IPS-18a (cell line): ENCODE measurements around the gene PLEKHO1.
"Not testable (repeated sequence)": the region's sequence is repeated elsewhere in the genome, so short reads cannot be mapped to it uniquely, and the experiment has no call there.

Experiments used
- H3K27ac ChIP-seq: one replicate; pipeline ENCODE4 v1.5.1; 2013; ENCODE audit warnings: low read length
- H3K27me3 ChIP-seq: one replicate; pipeline ENCODE4 v1.6.1; 2013; ENCODE audit warnings: mild to moderate bottlenecking, low read length; ENCODE audit not compliant: control insufficient read depth, insufficient read depth
- H3K36me3 ChIP-seq: one replicate; pipeline ENCODE4 v1.6.1; 2013; ENCODE audit warnings: low read depth, low read length; ENCODE audit not compliant: control insufficient read depth
- H3K4me1 ChIP-seq: one replicate; pipeline ENCODE4 v1.6.1; 2013; ENCODE audit warnings: low read depth, low read length; ENCODE audit not compliant: control insufficient read depth
- H3K4me3 ChIP-seq: one replicate; pipeline ENCODE4 v1.5.1; 2013; ENCODE audit warnings: low read length
- H3K9ac ChIP-seq: one replicate; pipeline ENCODE4 v1.6.1; 2013; ENCODE audit warnings: mild to moderate bottlenecking, low read length, moderate library complexity
- H3K9me3 ChIP-seq: one replicate; pipeline ENCODE4 v1.6.1; 2013; ENCODE audit warnings: low read depth, low read length; ENCODE audit not compliant: control insufficient read depth

The PLEKHO1 gene

DNA sequence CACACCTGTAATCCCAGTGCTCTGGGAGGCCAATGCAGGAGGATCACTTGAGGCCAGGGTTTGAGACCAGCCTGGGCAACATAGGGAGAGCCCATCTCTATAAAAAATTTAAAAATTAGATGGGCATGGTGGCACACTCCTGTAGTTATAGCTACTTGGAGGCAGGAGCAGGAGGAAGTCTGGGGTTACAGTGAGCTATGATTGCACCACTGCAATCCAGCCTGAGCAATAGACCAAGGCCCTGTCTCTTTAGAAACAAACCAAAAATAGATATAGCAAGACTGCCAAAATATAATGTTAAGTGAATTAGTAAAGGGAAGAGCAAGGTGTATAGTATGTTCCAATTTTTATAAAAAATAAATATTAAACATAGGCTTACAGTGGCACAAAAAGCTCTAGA, 28.8 kb downstream of the PLEKHO1 start:
- H3K9ac ChIP-seq = no peak overlapping the region
- H3K36me3 ChIP-seq = no peaks in the 10 kb centered on the region
- H3K4me3 ChIP-seq = no peak overlapping the region
- H3K27me3 ChIP-seq = no peaks in the 10 kb centered on the region
- no peaks in the 10 kb centered on the region for H3K9me3 ChIP-seq
- H3K4me1 ChIP-seq = no peaks in the 10 kb centered on the region
- H3K27ac ChIP-seq = no peak overlapping the region

DNA sequence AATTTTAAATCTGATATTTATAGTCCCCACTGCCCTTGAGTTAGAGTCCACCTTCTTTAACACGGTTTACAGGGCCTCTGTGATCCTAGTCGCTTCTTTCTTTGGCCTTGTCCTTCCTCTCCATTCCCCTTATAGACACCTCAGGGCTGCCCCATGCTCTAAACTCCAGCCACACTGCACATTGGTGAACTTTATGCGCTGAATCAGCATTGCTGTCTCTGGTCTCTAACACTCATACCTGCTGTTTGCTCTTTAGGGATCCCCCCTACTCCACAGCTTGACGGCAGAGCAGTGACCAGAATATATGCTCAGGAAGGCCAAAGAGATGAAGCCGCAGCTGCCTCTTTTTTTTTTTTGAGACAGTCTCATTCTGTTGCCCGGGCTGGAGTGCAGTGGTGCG, 30.2 kb downstream of the PLEKHO1 start:
- Histone ChIP-seq H3K4me3 (no peak overlapping the region), H3K9me3 (no peaks in the 10 kb centered on the region), H3K27me3 (no peaks in the 10 kb centered on the region), H3K36me3 (no peaks in the 10 kb centered on the region), H3K4me1 (no peaks in the 10 kb centered on the region), H3K9ac (no peak overlapping the region), H3K27ac (no peak overlapping the region)

DNA sequence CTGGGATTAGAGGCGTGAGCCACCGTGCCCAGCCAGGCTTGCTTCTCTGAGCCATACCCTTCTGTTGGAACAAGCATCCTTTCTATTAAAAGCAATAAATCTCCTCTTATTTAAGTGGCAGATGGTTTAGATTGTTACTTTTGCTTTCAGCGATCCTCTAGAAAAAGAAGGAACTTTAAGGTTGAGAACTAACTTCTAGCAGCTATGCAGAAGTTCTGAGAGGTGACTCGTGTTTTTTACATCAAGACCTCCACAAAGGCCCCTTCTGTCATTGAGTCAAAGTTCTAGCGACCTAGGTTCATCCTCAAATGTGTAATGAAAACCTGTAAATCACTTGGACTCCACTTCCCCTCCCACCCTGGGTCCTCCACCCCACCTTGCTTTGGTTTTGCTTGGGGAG, 30.8 kb downstream of the PLEKHO1 start:
- no peaks in the 10 kb centered on the region for H3K4me1 ChIP-seq
- no peak overlapping the region for H3K9ac ChIP-seq
- no peaks in the 10 kb centered on the region for H3K9me3 ChIP-seq

DNA sequence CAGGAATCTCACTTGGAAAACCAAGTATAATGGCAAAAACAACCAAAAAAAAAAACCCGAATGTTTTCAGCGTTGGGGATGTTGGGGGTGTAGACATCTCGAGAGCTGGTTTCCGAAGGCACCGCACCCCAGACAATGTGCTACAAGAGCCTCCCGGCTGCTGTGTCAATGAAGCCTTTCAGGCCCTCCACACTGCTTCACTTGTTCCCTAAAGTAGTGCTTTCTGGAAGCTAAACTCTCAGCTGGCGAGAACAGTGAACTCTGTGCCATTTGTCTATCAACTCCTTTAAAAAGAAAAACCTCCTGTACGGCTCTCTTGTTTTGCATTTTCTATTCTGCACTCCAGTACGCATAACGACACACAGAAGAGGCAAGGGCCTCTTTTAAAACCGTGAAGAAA, 32.5 kb downstream of the PLEKHO1 start:
- Histone ChIP-seq H3K27me3 (no peaks in the 10 kb centered on the region), H3K9ac (no peak overlapping the region), H3K4me1 (no peaks in the 10 kb centered on the region), H3K9me3 (no peaks in the 10 kb centered on the region), H3K4me3 (no peak overlapping the region), H3K27ac (no peak overlapping the region), H3K36me3 (no peaks in the 10 kb centered on the region)

More for the DNA sequence above, 30.8 kb downstream of the PLEKHO1 start:
- Histone ChIP-seq H3K36me3 (no peaks in the 10 kb centered on the region), H3K4me3 (no peak overlapping the region), H3K27me3 (no peaks in the 10 kb centered on the region), H3K27ac (no peak overlapping the region)

DNA sequence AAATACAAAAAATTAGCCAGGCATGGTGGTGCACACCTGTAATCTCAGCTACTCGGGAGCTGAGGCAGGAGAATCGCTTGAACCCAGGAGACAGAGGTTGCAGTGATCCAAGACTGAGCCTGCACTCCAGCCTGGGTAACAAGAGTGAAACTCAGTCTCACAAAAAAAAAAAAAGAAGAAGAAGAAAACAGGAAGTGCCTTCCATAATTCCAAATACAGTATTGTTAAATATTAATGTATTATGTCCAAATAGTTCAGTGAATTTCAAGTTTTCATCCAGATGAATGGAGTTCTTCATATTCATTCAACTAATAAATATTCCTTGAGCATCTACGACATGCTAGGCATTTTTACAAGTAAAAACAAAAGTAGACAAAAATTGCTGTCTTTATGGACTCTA, 33.3 kb downstream of the PLEKHO1 start:
- no peaks in the 10 kb centered on the region for H3K4me1 ChIP-seq
- H3K9me3 ChIP-seq = no peaks in the 10 kb centered on the region
- H3K9ac ChIP-seq = no peak overlapping the region
- no peak overlapping the region for H3K27ac ChIP-seq
- no peaks in the 10 kb centered on the region for H3K27me3 ChIP-seq
- H3K36me3 ChIP-seq = no peaks in the 10 kb centered on the region
- H3K4me3 ChIP-seq = no peak overlapping the region

DNA sequence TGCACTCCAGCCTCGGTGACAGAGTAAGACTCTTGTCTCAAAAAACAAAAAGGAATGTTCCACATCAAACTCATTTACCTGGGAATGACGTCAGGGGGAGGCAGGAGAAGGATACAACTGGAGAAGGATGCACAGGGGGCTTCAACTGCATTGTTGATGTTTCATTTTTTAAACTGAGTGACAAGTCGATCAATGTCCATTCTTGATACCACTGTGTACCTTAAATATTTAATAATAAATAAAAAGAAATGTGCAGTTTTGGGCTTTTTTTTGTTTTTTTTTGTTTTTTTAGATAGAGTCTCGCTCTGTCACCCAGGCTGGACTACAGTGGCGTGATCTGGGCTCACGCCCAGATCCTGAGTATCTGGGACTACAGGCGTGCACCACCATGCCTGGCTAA, 35.8 kb downstream of the PLEKHO1 start:
- no peaks in the 10 kb centered on the region for H3K9me3 ChIP-seq
- no peak overlapping the region for H3K4me3 ChIP-seq
- H3K27ac ChIP-seq = no peak overlapping the region
- H3K36me3 ChIP-seq = no peaks in the 10 kb centered on the region
- H3K27me3 ChIP-seq = no peaks in the 10 kb centered on the region
- no peaks in the 10 kb centered on the region for H3K4me1 ChIP-seq
- H3K9ac ChIP-seq = no peak overlapping the region

DNA sequence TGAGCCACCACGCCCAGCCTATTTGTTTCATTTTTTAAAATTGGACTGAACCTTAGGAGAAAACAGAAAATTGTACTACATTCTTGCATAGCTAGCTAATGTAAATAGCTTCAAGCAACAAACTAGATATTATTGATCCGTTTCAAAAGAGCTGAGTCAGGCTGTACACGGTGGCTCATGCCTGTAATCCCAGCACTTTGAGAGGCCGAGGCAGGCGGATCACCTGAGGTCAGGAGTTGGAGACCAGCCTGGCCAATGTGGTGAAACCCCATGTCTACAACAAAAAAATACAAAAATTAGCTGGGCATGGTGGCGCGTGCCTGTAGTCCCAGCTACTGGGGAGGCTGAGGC, 36.7 kb downstream of the PLEKHO1 start:
- not testable (repeated sequence) for H3K27ac ChIP-seq, H3K36me3 ChIP-seq, H3K4me1 ChIP-seq, H3K9ac ChIP-seq, H3K27me3 ChIP-seq, H3K9me3 ChIP-seq, H3K4me3 ChIP-seq

DNA sequence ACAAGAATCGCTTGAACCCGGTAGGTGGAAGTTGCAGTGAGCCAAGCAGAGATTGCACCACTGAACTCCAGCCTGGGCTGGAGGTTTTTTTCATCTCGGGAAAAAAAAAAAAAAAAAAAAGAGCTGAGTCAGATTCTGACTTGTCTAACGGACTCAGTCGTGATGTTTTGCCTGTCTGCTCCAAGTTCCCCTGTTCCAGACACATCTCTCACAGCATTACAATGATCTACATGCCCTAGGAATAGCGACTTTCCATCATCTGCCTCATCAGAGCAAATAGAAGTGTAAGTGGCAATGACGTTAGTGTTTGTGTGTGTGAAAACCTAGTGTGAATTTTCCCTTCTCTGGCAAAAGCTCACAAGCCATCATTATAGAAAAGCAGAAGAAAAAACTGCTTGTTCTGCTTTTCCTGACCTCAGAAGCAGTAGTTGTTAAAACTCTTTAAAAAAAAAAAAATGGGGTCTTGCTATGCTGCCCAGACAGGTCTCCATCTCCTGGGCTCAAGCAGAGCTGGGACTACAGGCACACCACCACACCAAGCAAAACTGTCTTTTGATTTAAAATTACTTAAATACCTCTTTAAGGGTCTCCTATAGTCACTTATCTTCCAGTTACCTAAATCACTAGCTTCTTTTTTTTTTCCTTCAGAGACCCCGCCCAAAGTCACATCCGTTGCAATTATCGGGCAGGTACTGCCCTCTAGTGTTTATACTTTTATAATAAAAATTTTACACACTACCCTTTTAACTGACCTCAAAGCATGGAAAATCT, 37.3 kb downstream of the PLEKHO1 start:
- Histone ChIP-seq H3K9me3 (no peaks in the 10 kb centered on the region), H3K4me3 (no peak overlapping the region), H3K36me3 (no peaks in the 10 kb centered on the region), H3K9ac (no peak overlapping the region), H3K27ac (no peak overlapping the region), H3K4me1 (no peaks in the 10 kb centered on the region), H3K27me3 (no peaks in the 10 kb centered on the region)

DNA sequence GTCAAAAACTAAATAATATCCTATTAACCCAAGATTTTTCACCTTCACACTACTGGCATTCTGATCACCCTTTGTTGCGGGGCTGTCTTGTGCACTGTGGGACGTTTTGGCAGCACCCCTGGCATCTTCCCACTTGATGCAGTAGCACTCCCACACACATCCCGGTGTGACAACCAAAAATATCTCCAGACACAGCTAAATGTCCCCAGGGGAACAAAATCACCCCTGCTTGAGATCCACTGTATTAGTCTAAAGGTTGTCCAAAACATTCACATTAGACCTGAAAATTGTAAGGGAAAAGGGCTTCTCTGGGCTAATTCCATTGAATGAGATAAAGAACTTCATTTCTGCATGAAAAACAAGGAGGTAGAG, 37.8 kb downstream of the PLEKHO1 start:
- Histone ChIP-seq H3K4me1 (no peaks in the 10 kb centered on the region), H3K36me3 (no peaks in the 10 kb centered on the region), H3K4me3 (no peak overlapping the region), H3K27ac (no peak overlapping the region), H3K9ac (no peak overlapping the region), H3K27me3 (no peaks in the 10 kb centered on the region), H3K9me3 (no peaks in the 10 kb centered on the region)

DNA sequence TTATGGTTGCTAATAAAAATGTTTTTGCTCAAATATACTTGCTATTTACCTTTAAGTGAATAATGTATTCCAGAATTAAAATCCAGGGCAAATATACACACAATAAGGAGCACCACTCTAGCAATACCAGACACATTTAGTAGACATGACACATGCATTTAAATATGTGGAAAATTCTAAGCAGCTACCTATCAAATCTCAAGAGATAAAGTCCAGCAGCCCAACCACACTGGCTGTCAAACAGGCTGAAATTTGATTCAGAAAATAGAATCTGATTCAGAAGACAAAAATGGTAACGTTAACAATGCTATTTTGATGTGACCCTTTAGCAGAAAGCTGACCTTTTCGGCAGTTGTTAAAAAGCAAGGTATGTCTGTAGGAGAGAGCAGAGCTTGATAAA, 42.3 kb downstream of the PLEKHO1 start:
- Histone ChIP-seq H3K9me3 (no peaks in the 10 kb centered on the region), H3K27ac (no peak overlapping the region), H3K36me3 (no peaks in the 10 kb centered on the region), H3K4me1 (no peaks in the 10 kb centered on the region), H3K9ac (no peak overlapping the region), H3K4me3 (no peak overlapping the region), H3K27me3 (no peaks in the 10 kb centered on the region)

DNA sequence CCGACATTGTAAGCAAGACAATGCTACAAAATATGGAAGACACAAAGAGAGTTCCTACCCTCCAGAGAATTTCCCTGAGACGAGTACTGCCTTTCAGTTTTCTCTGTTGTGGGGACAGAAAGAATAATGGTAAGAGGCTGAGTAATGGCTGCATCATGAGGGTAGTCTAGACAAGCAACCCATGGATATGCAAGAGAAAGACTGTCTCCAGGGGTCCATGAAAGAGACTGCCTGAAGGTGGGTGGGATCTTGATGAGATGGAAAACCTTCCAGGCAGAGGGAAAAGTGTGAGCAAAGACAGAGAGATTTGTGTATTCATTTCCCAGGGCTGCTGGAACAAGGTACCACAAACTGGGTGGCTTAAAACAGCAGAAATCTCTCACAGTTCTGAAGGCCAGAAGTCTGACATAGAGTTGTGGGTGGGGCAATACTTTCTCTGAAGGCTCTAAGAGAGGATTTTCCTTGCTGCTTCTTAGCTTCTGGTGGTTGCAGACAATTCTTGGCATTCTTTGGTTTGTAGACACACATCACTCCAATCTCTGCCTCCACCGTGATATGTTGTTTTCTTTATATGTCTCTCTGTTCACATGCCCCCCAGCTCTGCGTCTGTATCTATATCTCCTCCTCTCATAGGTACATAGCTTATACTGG, 44.8 kb downstream of the PLEKHO1 start:
- H3K27ac ChIP-seq = no peak overlapping the region
- no peaks in the 10 kb centered on the region for H3K9me3 ChIP-seq
- H3K4me1 ChIP-seq = no peaks in the 10 kb centered on the region
- no peaks in the 10 kb centered on the region for H3K36me3 ChIP-seq
- no peak overlapping the region for H3K4me3 ChIP-seq
- H3K9ac ChIP-seq = no peak overlapping the region
- H3K27me3 ChIP-seq = no peaks in the 10 kb centered on the region

DNA sequence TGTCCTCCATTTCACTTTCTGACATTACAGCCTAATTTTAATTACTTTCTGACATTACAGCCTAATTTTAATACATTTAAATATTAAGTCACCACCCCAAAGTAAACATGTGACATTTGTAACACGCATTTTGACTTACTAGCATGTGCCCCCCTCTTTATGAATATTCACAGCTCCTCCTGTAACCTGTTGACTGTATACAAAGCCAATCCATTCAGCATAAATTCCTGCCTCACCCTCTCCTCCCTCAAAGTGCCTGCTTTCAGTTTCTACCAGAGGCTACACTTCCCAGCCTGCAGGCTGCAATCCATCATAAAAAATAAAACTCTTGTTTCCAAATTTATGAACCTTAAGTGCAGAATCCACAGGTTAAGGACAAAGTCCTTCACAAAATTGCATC, 46.7 kb downstream of the PLEKHO1 start:
- H3K9ac ChIP-seq = no peak overlapping the region
- no peaks in the 10 kb centered on the region for H3K36me3 ChIP-seq
- H3K4me3 ChIP-seq = no peak overlapping the region
- H3K27ac ChIP-seq = no peak overlapping the region
- no peaks in the 10 kb centered on the region for H3K9me3 ChIP-seq
- no peaks in the 10 kb centered on the region for H3K4me1 ChIP-seq
- no peaks in the 10 kb centered on the region for H3K27me3 ChIP-seq
